Measurements from ENCODE around the gene CELSR1.

The CELSR1 gene

DNA sequence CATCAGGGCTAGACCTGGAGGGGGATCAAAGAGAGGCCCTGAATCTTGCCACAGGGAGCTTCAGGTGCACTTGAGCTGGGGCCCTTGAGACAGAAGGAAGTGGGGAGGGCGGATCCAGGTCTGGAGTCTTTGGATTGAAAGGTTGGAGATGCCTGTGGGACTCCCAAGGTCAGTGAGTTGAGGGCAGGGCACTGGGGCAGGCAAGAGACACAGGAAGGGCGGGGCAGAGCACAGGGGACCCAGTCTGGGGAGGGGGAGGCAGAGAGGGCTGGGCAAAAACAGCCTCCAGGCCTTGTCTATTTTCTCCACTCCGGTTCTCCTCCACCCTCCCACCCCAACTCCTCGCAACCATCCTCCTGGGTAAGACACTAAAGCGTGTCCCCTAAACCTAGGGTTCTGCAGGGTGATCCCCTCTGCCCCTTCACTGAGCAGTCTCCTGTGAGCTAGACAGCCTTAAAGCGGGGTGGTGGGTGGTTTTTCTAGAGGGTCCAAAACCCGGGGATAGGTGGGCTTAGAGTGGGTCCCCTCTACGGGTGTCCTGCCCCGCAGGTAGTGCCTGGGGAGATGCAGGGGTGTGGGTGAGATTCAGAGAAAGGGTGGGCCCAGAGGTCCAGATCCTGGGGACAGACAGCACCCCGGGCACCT lies 38.6 kb upstream of the CELSR1 start:
- DNase-seq (ENCODE audit: low read depth), result no peak

GRCh38 chr22:46574993-46575910 lies 37.8 kb upstream of the CELSR1 start:
- no peak for DNase-seq (ENCODE audit: low read depth)

DNA sequence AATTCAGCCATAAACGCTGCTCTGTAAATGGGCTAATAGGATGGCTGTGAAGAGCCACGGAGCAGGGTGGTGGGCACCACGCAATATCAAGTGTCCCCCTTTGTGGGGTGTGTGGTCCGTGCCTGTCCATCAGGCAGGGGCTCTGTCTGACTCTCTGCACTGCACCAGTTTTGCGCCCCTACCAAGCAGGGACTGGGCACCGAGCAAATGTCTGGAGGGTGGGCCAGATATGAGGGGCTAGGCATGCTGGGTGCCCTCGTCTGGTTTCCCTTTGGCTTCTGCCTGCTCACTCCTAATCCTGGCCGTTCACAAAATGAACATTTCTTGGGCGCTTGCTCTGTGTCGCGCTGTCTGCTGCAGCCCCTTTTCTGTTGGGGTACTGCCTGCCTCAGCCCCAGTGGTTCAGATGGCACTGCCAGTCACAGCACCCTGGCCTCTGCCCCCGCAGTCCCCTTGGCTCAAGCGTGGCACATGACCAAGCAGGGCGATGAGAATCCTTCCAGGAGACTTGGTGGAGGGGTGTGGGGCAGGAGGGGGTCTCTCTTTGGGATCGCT lies 37.1 kb upstream of the CELSR1 start:
- DNase-seq (ENCODE audit: low read depth), result no peak

DNA sequence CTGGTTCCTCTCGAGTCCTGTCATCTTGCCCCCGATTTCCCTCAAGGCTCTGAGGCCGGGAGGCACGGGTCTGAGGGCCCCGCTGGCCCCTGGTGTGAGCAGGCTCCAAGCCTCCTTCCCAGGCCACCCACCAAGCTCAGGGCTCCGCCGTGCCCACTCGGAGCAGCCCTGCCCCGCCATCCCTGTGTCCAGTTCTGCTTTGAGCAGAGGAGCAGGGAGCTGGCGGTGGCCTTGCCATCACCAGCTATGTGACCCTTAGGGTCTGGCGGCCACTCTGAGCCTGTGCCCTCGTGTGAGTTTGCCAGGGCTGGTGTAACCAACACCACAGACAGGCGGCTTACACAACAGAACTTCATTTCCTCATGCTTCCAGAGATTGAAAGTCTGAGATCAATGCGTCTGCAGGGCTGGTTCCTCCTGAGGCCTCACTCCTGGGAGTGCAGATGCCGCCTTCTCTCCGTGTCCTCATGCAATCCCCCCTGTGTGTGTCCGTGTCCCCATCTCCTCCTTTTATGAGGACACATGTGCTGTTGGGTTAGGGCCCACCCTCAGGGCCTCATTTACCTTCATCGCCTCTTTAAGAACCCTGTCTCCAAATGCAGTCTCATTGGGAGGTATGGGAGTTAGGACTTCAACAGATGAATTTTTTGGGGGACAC lies 36.5 kb upstream of the CELSR1 start:
- no peak for DNase-seq (ENCODE audit: low read depth)

- no peak for DNase-seq (ENCODE audit: low read depth)
Observed at GRCh38 chr22:46572911-46573780, 35.7 kb upstream of the CELSR1 start.

GRCh38 chr22:46571642-46572250 lies 34.3 kb upstream of the CELSR1 start:
- DNase-seq (ENCODE audit: low read depth), result no peak

DNA sequence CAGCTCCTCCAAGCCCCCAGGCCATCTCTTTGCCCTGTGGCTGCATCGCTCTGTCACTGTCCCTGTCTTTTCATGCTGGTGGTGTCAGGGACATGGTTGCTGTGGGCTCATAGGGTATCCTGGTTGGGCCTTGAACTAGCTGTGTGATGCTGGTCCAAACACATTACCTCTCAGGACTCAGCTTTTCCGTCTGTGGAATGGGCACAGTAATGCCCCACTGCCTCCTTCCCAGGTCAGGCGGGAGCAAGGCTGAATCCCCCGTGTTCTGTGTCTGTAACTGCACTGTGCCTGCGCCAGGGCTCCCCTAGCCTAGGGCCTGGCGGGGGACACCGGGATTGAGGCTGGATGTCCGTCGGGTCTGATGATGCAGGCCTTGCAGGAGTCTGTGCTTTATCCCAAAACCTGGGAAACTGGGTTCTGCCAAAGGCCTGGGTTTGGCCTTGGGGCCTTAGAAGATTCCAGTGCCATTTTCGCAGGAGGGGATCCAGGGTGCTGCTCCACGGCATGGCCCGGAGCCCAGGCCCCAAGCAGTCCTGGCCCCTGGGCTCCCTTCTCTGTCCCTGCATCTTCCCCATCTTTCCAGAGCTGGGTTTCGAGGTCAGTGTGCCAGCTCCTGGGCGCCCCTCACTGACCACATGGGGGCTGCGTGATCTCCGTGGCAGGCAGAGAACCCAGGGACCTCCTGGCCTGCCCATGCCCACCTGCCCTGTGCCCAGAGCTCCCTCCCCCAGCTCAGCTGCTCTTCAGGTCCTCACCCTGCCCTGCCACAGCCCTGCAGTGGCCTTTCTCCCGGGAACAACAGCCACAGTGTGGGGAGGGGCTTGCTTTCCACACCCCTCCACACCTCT lies 32.7 kb upstream of the CELSR1 start:
- no peak for DNase-seq (ENCODE audit: low read depth)

DNA sequence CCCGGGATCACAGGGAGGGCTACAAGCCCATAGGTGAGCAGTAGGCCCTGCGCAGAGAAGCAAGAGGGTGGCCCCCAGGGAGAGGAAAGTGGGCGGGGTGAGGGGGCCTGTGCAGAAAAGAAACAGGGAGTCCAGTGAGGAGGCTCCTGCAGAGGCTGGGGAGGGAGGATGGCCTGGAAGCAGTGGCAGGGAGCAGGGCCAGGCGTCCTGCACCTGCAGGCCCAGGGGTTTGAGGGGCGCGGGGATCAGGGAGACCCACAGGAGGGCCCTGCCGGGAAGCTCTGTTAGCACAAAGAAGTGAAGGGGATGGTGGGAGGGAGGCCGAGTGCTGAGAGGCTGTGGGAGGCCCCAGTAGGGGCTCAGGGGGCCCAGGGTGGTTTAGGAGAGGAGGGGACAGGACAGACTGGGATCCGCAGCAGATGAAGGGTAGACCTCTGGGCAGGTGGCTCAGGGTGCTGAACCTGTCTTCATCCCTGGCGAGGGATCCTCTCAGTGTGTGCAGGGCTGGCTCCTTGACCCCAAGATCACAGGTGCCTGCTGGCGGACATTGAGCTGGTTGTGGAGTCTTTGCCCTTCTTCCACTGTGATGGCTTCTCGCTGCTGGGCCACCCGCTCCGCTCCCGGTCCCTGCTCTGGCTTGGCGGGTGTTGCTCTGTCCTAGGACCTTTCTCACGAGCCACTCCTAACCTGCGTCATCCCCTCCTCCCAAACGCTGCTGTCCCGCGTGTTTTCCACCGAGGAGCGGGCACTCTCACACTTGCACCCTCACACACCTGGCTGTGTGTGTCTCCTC lies 31.8 kb upstream of the CELSR1 start:
- DNase-seq (ENCODE audit: low read depth), result no peak

- DNase-seq (ENCODE audit: low read depth), result no peak
Observed at GRCh38 chr22:46568102-46568809, 30.8 kb upstream of the CELSR1 start.

- no peak for DNase-seq (ENCODE audit: low read depth)
Observed at GRCh38 chr22:46567471-46567870, 30.1 kb upstream of the CELSR1 start.

- no peak for DNase-seq (ENCODE audit: low read depth)
Observed at GRCh38 chr22:46564084-46564714, 26.8 kb upstream of the CELSR1 start.

GRCh38 chr22:46563381-46564083 lies 26.1 kb upstream of the CELSR1 start:
- DNase-seq (ENCODE audit: low read depth), result no peak

- no peak for DNase-seq (ENCODE audit: low read depth)
Observed at GRCh38 chr22:46561435-46561905, 24.1 kb upstream of the CELSR1 start.

DNA sequence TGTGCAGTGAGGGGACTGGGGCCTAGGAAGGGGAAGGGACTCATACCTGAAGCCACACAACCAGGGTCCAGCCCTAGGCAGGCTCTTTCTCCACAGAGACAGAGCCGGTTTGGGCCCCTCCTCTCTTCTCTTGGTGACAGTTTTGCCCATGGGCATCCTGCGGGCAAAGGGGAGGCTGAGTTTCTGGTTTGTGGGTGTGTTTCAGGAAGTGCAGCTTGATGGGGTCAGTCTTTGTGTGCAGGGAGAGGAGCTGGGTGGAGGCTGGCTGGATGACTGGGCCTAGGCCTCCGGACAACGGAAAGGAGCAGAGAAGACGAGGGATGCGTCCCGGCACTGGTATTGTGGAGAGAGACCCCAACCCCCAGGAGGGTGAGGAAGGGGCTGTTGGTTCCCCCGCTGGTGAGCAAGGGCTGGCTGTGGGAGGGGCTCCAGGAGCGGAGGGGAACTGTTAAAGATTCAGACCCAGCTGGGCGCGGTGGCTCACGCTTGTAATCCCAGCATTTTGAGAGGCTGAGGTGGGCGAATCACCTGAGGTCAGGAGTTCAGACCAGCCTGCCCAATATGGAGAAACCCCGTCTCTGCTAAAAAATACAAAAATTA lies 23.4 kb upstream of the CELSR1 start:
- no peak for DNase-seq (ENCODE audit: low read depth)

DNA sequence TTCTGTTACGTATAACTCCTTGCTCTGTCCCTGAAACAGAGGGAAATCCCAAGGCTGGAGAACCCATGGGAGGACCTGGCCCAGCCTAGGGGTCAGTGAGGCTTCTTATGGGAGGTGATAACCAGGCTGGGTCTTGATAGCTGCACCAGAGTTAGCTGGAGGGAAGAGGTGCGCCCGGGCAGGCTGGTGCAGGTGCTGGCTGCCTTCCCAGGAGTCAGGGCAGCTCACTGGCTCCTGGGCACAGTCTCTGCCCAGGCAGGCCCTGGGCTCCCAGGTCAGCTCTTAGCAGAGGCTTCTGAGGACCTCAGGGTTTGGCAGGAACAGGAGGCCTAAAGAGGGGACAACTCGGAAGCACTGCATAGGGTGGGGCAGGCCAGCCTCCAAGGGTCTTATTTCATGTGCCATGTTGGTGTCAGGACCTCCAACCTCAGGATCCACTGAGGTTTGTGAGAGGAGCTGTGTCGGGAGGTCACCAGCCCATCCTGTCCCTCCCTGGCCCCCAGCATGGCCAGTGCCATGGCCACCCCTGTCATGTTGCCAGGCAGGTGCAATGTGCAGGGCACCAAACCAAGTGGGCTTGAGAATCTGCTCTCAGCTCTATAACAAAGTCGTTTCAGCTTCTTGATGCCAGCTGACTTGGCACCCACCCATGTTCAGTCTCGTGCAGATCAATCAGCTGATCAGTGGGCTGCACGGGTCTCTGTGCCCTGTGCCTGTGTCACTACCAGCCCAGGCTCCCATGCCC lies 20.5 kb upstream of the CELSR1 start:
- DNase-seq (ENCODE audit: low read depth), result no peak

DNA sequence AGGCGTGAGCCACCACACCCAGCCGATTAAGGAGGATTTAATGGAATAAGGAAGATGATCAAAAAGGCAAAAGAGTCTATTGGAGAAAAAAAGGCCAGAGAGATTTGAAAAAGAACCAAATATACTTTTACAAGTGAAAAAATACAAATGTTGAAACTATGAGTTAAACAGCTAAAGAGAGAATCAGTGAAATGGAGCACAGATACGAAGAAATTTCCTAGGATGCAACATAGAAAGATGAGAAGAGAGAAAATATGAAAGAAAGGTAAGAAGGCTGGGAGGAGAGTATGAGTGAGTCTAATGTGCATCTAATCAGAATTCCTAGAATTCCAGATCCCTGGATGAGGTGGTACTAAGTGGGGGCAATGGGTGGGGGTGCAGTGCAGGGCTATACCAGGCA lies 19.4 kb upstream of the CELSR1 start:
- no peak for DNase-seq (ENCODE audit: low read depth)
